Measurements from ENCODE around the gene R3HDM2. TPM values are rescaled to one million over a fixed set of nuclear protein-coding genes. Genes with fewer than 3 reads are reported as not detected.

The R3HDM2 gene
- total RNA-seq, 2 experiments from 2014 or later: 25.8 to 47.2 TPM

- TF ChIP-seq EZH2phosphoT487 (IDR thresholded peaks at IDR 0.05; ENCODE audit: borderline replicate concordance, low read depth, low read length) (no peak), CTCF (conservative IDR thresholded peaks at IDR 0.05; ENCODE audit: low read length) (no peak)
- H3K4me3 ChIP-seq (ENCODE audit: low read depth, low read length, poor library complexity, severe bottlenecking): peak overlapping the region; percentile 71
- H3K79me2 ChIP-seq (ENCODE audit: insufficient read depth, low read depth, low read length): no peaks in the 10 kb centered on the region
- BruUV-seq (replicated peaks): no TSS peak
- no peak for DNase-seq (ENCODE audit: low spot score)
- H3K9me2 ChIP-seq (ENCODE audit: insufficient read depth, low read length): no peaks in the 10 kb centered on the region
- intact Hi-C loops (cut with micrococcal nuclease; ENCODE audit: unreplicated experiment): no loop called here
- no peaks in the 10 kb centered on the region for H3K36me3 ChIP-seq (ENCODE audit: insufficient read depth, low read length)
- H2AFZ ChIP-seq (ENCODE audit: low read length): no peak overlapping the region
- no peaks in the 10 kb centered on the region for H3K9me3 ChIP-seq (ENCODE audit: low read length)
- ChIA-PET POLR2A (interaction anchor here (1.6 to 1.9 kb wide), 2 partner anchors 9 to 12 kb away, joined by 4 to 5 read pairs; partner anchors contain the start of gene SHMT2), CTCF (ENCODE audit: unreplicated experiment) (interaction anchor here (1.2 to 1.5 kb wide), 2 partner anchors 11 to 25 kb away, joined by 3 to 30 read pairs; partner anchors contain the start of gene SHMT2)
- no peak overlapping the region for H3K27ac ChIP-seq (ENCODE audit: low read depth, low read length, poor library complexity, severe bottlenecking)
- H3K4me2 ChIP-seq (ENCODE audit: low read length): peak overlapping the region; percentile 86
- no peaks in the 10 kb centered on the region for H4K20me1 ChIP-seq (ENCODE audit: insufficient read depth, low read length)
- H3K4me1 ChIP-seq (ENCODE audit: insufficient read depth, low read length, poor library complexity, severe bottlenecking): peaks cover 63% of the 10 kb centered on the region
Measured at GRCh38 chr12:57218030-57218853, 212.6 kb downstream of the R3HDM2 start.

- TF ChIP-seq EZH2phosphoT487 (IDR thresholded peaks at IDR 0.05; ENCODE audit: borderline replicate concordance, low read depth, low read length): no peak
- TF ChIP-seq CTCF (conservative IDR thresholded peaks at IDR 0.05; ENCODE audit: low read length): no peak
- Histone ChIP-seq H3K27ac (ENCODE audit: low read depth, low read length, poor library complexity, severe bottlenecking) (no peak overlapping the region), H3K79me2 (ENCODE audit: insufficient read depth, low read depth, low read length) (no peaks in the 10 kb centered on the region), H3K9me3 (ENCODE audit: low read length) (no peaks in the 10 kb centered on the region), H3K4me2 (ENCODE audit: low read length) (peak overlapping the region; percentile 86), H3K4me1 (ENCODE audit: insufficient read depth, low read length, poor library complexity, severe bottlenecking) (peaks cover 61% of the 10 kb centered on the region), H3K9me2 (ENCODE audit: insufficient read depth, low read length) (no peaks in the 10 kb centered on the region), H4K20me1 (ENCODE audit: insufficient read depth, low read length) (no peaks in the 10 kb centered on the region), H3K36me3 (ENCODE audit: insufficient read depth, low read length) (no peaks in the 10 kb centered on the region), H3K4me3 (ENCODE audit: low read depth, low read length, poor library complexity, severe bottlenecking) (peak overlapping the region; percentile 71), H2AFZ (ENCODE audit: low read length) (0 out of 2 replicates have a peak overlapping the region, but pooled peaks have one; percentile 10)
- BruUV-seq (replicated peaks): no TSS peak
- intact Hi-C loops (cut with micrococcal nuclease; ENCODE audit: unreplicated experiment): loop anchor here (1.0 kb wide), 1 partner anchor 12 kb away; the partner anchor contains the start of gene SHMT2
- DNase-seq (ENCODE audit: low spot score): peak; percentile 18
- CTCF ChIA-PET (ENCODE audit: unreplicated experiment): interaction anchor here (1.2 to 1.5 kb wide), 2 partner anchors 12 to 26 kb away, joined by 3 to 30 read pairs; partner anchors contain the start of gene SHMT2
- POLR2A ChIA-PET: interaction anchor here (1.6 to 1.9 kb wide), 3 partner anchors 10 to 13 kb away, joined by 4 to 7 read pairs (median 5); partner anchors contain the start of gene SHMT2
Measured at GRCh38 chr12:57216921-57217879, 213.6 kb downstream of the R3HDM2 start.
